GM19099 (cell line): ENCODE measurements around the gene LONP2.

Source experiments
- POLR2A ChIP-seq: IDR thresholded peaks from 3 replicates; pipeline ENCODE4 v1.6.1; 2011; ENCODE audit warnings: low read depth; ENCODE audit not compliant: insufficient read length; ENCODE audit errors: extremely low read depth

The LONP2 gene

GRCh38 chr16:48244080-48244862 lies at the start of gene LONP2:
Gene LONP2, plus strand, starts transcription at chr16:48244300. Its CDS starts 89 bp downstream, at chr16:48244389.
- TF ChIP-seq POLR2A = peak; percentile 75

DNA sequence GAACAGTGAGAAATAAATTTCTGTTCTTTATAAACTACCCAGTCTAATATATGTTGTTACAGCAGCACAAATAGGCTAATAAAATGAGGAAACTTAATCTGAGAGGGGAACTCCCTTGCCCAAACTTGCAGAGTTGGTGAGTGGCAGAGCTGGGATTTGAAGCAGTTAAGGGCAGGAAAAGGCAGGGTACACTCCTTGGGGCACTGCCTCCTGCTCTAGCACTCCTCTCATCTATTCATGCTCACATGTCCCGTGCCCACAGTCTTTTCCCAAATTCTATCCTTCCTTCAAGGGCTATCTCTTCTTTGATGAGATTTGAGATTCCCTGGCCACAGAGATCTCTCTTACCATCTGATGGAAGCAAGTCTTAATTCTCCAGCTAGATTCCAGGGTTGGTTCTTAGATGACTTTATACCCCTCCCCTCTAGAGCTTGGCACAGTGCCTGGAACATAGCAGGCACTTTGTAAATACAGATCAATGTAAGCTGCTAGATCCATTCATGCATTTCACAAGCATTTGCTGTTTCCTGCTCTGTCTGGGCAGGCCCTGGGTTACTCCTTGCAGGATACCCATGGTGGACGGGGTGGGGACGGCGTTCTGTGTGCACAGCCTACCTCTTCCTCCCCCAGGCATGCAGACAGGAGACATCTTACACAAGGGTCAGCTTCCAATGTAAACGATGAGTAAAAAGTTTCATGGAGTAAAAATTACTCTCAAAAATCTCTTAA lies 49.1 kb upstream of the LONP2 start:
- no peak for TF ChIP-seq POLR2A

- no peak for TF ChIP-seq POLR2A
Measured at GRCh38 chr16:48197294-48197693, 46.8 kb upstream of the LONP2 start.

DNA sequence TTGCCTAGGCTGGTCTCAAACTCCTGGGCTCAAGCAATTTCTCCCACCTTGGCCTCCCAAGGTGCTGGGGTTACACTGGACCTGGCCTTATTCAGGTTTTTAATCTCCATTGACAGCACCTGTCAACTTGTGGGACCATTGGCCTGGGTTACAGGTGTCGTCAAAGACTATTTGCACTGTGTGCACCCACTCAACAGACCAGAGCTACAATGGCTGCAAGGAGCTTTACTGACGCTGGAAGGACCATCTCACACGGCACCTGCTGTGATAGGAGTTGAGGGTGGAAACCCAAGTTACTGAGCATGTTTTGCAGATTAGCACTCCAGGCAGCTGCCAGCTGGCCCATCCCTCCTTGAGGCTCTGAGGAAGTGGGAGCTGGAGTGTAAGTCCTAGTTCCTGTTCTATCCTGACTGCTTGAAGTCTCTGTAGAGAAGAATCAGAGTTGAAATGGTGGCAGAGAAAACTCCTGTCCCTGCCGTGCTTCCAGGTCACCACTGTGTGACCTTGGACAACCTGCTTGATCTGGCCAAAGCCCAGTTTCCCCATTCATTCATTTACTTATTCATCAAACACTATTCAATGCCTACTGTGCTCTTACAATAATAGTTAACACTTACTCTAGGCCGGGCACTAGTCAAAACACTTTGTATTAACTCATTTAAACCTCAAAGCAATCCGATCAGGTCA lies 42.4 kb upstream of the LONP2 start:
- no peak for TF ChIP-seq POLR2A

DNA sequence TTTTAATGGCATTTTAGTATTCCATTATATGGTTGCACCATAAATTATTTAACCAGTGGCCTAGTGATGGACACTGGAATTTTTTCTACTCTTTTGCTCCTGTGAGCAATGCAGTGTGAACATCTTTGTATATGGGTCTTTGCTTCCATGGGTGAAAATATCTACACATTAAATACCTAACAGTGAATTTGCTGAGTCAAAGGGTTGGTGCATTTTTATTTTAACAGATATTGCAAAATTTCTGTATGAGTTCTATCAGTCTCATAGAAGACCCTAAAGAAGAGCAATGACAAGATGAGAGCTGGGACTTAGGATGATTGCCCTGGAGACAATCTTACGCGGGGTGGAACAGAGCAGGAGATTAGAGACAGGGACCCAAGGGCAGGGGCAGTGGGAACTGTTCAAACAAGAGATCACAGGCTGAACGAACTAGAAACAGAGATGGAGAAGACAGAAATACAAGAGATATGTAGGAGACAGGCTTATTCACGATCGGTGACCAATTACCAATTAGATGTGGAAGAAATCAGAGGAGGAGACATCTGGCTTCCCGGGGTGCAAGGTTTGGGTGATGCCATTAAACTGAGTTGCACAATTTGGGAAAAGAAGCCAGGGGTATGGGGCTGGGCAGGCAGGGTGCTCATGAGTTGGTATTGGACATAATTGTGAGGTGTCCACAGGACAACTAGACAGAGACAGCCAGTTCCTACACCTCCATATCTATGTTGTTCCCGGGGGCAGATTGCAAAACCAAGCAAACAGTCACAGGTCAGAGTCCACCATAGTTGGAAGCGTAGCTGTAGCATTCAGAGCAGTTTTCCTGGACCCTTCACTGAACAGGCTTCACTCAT lies 39.9 kb upstream of the LONP2 start:
- TF ChIP-seq POLR2A = no peak

DNA sequence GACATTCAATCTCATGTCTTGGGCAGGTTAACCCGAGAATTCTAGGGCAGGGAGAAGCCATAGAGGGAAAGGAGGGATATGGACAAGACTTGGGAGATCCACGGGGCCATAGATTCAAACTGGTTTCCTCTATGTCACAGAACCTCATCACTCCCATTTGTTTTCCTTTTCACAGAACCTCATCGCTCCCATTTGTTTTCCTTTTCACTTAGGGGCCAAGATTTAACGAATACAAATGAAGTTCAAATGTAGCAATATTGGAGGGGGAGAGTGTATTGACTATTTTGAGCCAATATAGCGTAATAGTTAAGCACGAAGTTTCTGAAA lies 39.3 kb upstream of the LONP2 start:
- no peak for TF ChIP-seq POLR2A

DNA sequence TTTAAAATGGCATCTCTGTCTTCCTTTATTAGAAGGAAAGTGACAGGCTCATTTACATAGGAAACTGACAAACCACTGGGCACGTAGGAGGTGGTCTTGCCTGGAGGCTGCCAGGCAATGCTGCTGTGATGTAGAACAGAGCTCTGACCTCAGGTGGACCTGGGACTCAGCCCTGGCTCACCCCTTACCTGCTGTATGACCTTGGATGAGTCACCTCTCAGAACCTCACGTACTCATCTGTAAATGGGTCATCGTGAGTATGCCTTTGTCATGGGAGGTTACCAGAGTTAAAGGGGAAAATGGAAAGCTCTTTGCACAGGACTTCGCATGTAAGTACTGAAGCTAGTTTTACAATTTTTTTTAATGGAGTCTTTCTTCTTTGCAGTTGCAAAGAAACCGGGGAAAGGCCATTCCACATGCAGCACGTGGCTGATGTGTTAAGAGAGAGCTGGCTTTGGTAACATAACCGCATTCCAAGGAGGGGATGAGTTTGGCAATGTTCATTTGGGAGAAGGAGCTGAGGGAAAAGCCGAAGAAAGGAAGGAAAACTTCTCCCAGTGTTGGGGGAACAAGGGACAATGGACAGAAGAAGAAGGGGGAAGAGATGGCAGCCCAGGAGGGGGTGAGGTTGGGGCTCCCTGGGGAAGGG lies 37.4 kb upstream of the LONP2 start:
- TF ChIP-seq POLR2A = no peak

DNA sequence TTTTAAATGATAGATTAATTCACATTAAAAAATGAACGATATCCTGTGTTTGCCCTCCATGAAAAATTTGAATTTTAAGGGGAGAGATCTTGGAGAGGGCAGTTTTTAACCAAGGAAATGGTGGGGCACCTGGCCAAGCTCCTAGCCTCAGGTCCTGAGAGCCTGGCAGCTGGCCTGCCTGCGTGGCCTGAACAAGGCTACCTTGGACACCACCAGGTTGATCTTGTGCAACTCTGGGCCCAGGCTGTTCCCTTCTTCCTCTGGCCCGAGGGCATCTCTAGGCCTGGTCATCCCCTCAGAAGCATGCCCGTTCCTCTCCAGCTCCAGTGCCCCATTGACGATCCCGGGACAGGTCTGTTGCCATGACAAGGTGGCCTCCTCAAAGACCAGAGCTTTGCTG lies 33.4 kb upstream of the LONP2 start:
- no peak for TF ChIP-seq POLR2A

DNA sequence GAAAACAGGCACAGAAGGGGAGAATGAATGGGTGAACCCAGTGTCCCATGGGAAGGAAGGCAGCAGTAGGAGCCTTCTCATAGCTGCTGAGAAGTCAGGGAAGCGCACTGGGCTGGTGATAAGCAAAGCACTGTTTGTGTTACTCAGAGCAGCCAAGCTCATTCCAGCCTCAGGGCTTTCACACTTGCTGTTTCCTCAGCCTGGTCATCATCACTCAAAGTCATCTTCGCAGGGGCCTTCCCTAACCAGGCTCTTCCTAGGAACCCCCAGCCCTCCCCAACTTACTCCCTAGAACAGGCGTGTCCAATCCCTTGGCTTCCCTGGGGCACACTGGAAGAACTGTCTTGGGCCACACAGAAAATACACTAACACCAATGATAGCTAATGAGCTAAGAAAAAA lies 32.1 kb upstream of the LONP2 start:
- TF ChIP-seq POLR2A = no peak

GRCh38 chr16:48215738-48216137 lies 28.4 kb upstream of the LONP2 start:
- no peak for TF ChIP-seq POLR2A

- no peak for TF ChIP-seq POLR2A
Measured at GRCh38 chr16:48217708-48218107, 26.4 kb upstream of the LONP2 start.

DNA sequence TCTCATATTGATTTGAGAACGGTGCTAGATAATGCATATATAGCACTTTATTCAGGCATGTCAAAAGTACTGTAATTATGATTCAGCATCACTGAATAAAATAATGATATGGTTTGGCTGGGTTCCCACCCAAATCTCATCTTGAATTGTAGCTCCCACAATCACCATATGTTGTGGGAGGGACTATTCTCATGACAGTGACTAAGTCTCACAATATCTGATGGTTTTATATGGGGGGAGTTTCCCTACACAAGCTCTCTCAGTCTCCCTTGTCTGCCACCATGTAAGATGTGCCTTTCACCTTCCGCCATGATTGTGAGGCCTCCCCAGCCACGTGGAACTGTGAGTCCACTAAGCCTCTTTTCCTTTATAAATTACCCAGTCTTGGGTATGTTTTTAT lies 25.6 kb upstream of the LONP2 start:
- TF ChIP-seq POLR2A = no peak

DNA sequence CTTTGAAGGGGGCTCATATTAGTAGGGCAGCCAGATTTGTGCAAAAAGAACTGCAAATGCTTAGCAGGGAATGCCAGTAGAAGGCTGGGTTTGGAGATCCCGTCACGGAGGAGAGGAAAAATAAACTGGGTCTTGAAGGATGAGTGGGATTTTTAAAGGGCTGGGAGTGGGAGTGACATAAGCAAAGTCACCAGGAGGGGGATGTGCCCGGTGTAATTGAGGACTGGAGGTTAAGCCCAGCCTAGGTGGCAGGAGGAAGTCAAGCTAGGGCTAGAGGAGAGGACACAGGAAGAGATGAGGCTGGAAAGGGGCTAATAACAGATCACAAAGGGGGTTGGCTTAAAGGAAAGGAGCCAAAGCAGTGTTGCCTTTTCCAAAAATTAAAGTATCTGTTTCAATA lies 23.2 kb upstream of the LONP2 start:
- TF ChIP-seq POLR2A = no peak

DNA sequence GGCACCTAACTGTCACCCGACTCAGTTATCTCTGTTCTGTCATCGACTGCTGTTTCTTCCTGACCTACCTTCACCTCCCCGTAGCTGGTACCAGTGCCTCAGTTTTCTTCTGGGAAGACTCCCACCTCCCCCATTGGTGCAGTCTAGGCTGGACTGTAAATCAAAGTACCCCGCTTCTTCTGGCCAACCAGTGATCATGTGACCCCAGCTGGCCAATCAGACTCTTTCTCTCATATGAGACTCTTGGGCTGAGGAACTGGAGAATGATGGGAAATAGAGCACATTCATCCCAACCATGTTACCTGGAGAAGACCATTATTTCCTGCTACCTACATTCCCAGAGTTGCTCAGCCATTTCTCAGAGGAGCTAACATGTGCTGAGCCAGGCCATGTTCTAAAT lies 20.6 kb upstream of the LONP2 start:
- TF ChIP-seq POLR2A = no peak
